ENCODE results near the gene CHIT1. TPM values are rescaled to one million over a fixed set of nuclear protein-coding genes. Genes with fewer than 3 reads are reported as not detected.

Gene CHIT1
- total and polyA plus RNA-seq, 2 of the 13 experiments (the other 11 are each of a cell fraction or from before 2014, with no cell fraction given) = not detected

GRCh38 chr1:203210988-203211387 lies 18.5 kb downstream of the CHIT1 start (continued):
- TF ChIP-seq, protein P1, sequence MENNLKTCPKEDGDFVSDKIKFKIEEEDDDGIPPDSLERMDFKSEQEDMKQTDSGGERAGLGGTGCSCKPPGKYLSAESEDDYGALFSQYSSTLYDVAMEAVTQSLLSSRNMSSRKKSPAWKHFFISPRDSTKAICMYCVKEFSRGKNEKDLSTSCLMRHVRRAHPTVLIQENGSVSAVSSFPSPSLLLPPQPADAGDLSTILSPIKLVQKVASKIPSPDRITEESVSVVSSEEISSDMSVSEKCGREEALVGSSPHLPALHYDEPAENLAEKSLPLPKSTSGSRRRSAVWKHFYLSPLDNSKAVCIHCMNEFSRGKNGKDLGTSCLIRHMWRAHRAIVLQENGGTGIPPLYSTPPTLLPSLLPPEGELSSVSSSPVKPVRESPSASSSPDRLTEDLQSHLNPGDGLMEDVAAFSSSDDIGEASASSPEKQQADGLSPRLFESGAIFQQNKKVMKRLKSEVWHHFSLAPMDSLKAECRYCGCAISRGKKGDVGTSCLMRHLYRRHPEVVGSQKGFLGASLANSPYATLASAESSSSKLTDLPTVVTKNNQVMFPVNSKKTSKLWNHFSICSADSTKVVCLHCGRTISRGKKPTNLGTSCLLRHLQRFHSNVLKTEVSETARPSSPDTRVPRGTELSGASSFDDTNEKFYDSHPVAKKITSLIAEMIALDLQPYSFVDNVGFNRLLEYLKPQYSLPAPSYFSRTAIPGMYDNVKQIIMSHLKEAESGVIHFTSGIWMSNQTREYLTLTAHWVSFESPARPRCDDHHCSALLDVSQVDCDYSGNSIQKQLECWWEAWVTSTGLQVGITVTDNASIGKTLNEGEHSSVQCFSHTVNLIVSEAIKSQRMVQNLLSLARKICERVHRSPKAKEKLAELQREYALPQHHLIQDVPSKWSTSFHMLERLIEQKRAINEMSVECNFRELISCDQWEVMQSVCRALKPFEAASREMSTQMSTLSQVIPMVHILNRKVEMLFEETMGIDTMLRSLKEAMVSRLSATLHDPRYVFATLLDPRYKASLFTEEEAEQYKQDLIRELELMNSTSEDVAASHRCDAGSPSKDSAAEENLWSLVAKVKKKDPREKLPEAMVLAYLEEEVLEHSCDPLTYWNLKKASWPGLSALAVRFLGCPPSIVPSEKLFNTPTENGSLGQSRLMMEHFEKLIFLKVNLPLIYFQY (CRISPR knock-in tag; IDR thresholded peaks at IDR 0.05; ENCODE audit: borderline replicate concordance) = no peak
- TF ChIP-seq, protein P2, sequence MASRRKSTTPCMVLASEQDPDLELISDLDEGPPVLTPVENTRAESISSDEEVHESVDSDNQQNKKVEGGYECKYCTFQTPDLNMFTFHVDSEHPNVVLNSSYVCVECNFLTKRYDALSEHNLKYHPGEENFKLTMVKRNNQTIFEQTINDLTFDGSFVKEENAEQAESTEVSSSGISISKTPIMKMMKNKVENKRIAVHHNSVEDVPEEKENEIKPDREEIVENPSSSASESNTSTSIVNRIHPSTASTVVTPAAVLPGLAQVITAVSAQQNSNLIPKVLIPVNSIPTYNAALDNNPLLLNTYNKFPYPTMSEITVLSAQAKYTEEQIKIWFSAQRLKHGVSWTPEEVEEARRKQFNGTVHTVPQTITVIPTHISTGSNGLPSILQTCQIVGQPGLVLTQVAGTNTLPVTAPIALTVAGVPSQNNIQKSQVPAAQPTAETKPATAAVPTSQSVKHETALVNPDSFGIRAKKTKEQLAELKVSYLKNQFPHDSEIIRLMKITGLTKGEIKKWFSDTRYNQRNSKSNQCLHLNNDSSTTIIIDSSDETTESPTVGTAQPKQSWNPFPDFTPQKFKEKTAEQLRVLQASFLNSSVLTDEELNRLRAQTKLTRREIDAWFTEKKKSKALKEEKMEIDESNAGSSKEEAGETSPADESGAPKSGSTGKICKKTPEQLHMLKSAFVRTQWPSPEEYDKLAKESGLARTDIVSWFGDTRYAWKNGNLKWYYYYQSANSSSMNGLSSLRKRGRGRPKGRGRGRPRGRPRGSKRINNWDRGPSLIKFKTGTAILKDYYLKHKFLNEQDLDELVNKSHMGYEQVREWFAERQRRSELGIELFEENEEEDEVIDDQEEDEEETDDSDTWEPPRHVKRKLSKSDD (CRISPR knock-in tag; IDR thresholded peaks at IDR 0.05; ENCODE audit: low read depth) = no peak
- no peak for TF ChIP-seq MXI1 (IDR thresholded peaks at IDR 0.05; ENCODE audit: borderline replicate concordance, low read depth, low read length)
- TF ChIP-seq FOXM1 (CRISPR knock-in tag; IDR thresholded peaks at IDR 0.05) = no peak
- TF ChIP-seq HIVEP1 (CRISPR knock-in tag; IDR thresholded peaks at IDR 0.05) = no peak
- TF ChIP-seq SNAI1 (CRISPR knock-in tag; IDR thresholded peaks at IDR 0.05; ENCODE audit: borderline replicate concordance) = no peak
- TF ChIP-seq KAT2B (IDR thresholded peaks at IDR 0.05; ENCODE audit: borderline replicate concordance, low read depth, low read length) = no peak
- TF ChIP-seq MXD1 (CRISPR knock-in tag; IDR thresholded peaks at IDR 0.05) = no peak
- TF ChIP-seq ZNF557 (CRISPR knock-in tag; IDR thresholded peaks at IDR 0.05) = no peak
- no peak for TF ChIP-seq MTERF4 (CRISPR knock-in tag; IDR thresholded peaks at IDR 0.05)
- no peak for TF ChIP-seq ZBTB7A (CRISPR knock-in tag; IDR thresholded peaks at IDR 0.05)
- TF ChIP-seq, protein P3, sequence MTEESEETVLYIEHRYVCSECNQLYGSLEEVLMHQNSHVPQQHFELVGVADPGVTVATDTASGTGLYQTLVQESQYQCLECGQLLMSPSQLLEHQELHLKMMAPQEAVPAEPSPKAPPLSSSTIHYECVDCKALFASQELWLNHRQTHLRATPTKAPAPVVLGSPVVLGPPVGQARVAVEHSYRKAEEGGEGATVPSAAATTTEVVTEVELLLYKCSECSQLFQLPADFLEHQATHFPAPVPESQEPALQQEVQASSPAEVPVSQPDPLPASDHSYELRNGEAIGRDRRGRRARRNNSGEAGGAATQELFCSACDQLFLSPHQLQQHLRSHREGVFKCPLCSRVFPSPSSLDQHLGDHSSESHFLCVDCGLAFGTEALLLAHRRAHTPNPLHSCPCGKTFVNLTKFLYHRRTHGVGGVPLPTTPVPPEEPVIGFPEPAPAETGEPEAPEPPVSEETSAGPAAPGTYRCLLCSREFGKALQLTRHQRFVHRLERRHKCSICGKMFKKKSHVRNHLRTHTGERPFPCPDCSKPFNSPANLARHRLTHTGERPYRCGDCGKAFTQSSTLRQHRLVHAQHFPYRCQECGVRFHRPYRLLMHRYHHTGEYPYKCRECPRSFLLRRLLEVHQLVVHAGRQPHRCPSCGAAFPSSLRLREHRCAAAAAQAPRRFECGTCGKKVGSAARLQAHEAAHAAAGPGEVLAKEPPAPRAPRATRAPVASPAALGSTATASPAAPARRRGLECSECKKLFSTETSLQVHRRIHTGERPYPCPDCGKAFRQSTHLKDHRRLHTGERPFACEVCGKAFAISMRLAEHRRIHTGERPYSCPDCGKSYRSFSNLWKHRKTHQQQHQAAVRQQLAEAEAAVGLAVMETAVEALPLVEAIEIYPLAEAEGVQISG (CRISPR knock-in tag; IDR thresholded peaks at IDR 0.05) = no peak
- TF ChIP-seq HNRNPLL (IDR thresholded peaks at IDR 0.05; ENCODE audit: low read depth, low read length, poor library complexity, severe bottlenecking) = no peak
- TF ChIP-seq SIN3A (IDR thresholded peaks at IDR 0.05; ENCODE audit: borderline replicate concordance, low read depth, low read length) = no peak
- TF ChIP-seq, protein P4, sequence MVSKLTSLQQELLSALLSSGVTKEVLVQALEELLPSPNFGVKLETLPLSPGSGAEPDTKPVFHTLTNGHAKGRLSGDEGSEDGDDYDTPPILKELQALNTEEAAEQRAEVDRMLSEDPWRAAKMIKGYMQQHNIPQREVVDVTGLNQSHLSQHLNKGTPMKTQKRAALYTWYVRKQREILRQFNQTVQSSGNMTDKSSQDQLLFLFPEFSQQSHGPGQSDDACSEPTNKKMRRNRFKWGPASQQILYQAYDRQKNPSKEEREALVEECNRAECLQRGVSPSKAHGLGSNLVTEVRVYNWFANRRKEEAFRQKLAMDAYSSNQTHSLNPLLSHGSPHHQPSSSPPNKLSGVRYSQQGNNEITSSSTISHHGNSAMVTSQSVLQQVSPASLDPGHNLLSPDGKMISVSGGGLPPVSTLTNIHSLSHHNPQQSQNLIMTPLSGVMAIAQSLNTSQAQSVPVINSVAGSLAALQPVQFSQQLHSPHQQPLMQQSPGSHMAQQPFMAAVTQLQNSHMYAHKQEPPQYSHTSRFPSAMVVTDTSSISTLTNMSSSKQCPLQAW (CRISPR knock-in tag; IDR thresholded peaks at IDR 0.05) = no peak
- TF ChIP-seq NFIB (CRISPR knock-in tag; IDR thresholded peaks at IDR 0.05; ENCODE audit: borderline replicate concordance) = no peak
- no peak for TF ChIP-seq HOXD1 (CRISPR knock-in tag; IDR thresholded peaks at IDR 0.05)

Measured in HepG2 (cell line).